HCT116 (cell line): ENCODE measurements around the gene SYTL4. TPM values are rescaled to one million over a fixed set of nuclear protein-coding genes. Genes with fewer than 3 reads are reported as not detected.

Experiments
- ATAC-seq: fragments of 200-7000 bp; cut with Tn5 transposase; 2 replicates; pipeline ENCODE4 v1.9.1; 2020; ENCODE audit warnings: mild to moderate bottlenecking, moderate library complexity
- BruUV-seq: library from RNA; stranded (reverse); fragments of 400-500 nt; replicated peaks from 2 replicates; lab custom pipeline; 2021; lab: Mats Ljungman, UMichigan
- CTCF ChIA-PET: fragments of 300-600 bp; sonication (Branson Sonifier 250); formaldehyde crosslinking; loops from one replicate; lab custom pipeline; 2021; ENCODE audit warnings: antibody characterized with exemption; lab: Charles Lee
- POLR2A ChIA-PET: fragments of 300-600, 350-600 bp; sonication (Branson Sonifier 250); formaldehyde crosslinking; loops from one replicate; lab custom pipeline; 2021; ENCODE audit warnings: antibody characterized with exemption; lab: Charles Lee
- RAD21 ChIA-PET, 2 experiments: fragments of 300-600 bp; sonication (Branson Sonifier 250); formaldehyde crosslinking; loops; one replicate each; lab custom pipeline; 2023; ENCODE audit warnings: low total read pairs in 2 of 2; ENCODE audit not compliant: uncharacterized antibody in 2 of 2, unreplicated experiment in 2 of 2, low non-redundant PET in 1 of 2; lab: Charles Lee
- DNase-seq: peaks from one replicate; pipeline ENCODE4 v3.0.0-alpha.2; 2010; ENCODE audit warnings: low read depth, low spot score
- H2AFZ ChIP-seq: fragments of 200-600 bp; shearing (Covaris generic), sonication (generic); 2 replicates; pipeline ENCODE4 v1.6.1; 2017; ENCODE audit warnings: low read depth, mixed run types, mixed read lengths, antibody characterized with exemption, low read length; ENCODE audit not compliant: poor library complexity, severe bottlenecking
- H3K27ac ChIP-seq: 2 replicates; pipeline ENCODE4 v1.5.1; 2012; ENCODE audit warnings: low read depth, low read length
- H3K27me3 ChIP-seq: fragments of 200-600 bp; sonication (generic); 2 replicates; pipeline ENCODE4 v1.6.1; 2016; ENCODE audit warnings: mixed run types, low read length, mixed read lengths; ENCODE audit not compliant: insufficient read depth
- H3K36me3 ChIP-seq, 2 experiments: fragments of 200-500 bp in 1 of 2; fragments of 200-600 bp in 1 of 2; sonication (Bioruptor generic) in 1 of 2; sonication (generic) in 1 of 2; 2 replicates each; pipeline versions ENCODE4 v1.5.1 to v1.6.1; 2014 to 2016; ENCODE audit warnings: low read length in 2 of 2, inconsistent platforms in 1 of 2, mixed read lengths in 1 of 2, mixed run types in 1 of 2; ENCODE audit not compliant: insufficient read depth in 2 of 2, control insufficient read depth in 1 of 2
- H3K4me1 ChIP-seq, 2 experiments: fragments of 200-600 bp in 1 of 2; sonication (generic) in 1 of 2; 2 replicates each; pipeline versions ENCODE4 v1.5.1 to v1.6.1; 2012 to 2017; ENCODE audit warnings: low read length in 2 of 2, inconsistent platforms in 1 of 2, mild to moderate bottlenecking in 1 of 2, mixed read lengths in 1 of 2, mixed run types in 1 of 2, moderate library complexity in 1 of 2; ENCODE audit not compliant: insufficient read depth in 2 of 2, control insufficient read depth in 1 of 2
- H3K4me2 ChIP-seq: fragments of 200-600 bp; sonication (generic); 2 replicates; pipeline ENCODE4 v1.6.1; 2017; ENCODE audit warnings: mixed run types, low read length, mixed read lengths
- H3K4me3 ChIP-seq, 2 experiments: fragments of 200-600 bp in 1 of 2; sonication (generic) in 1 of 2; replicated peaks in 1 of 2; 2 replicates each; pipeline ENCODE4 v1.5.1; 2011 to 2016; ENCODE audit warnings: low read length in 2 of 2, control low read depth in 1 of 2, low read depth in 1 of 2, mild to moderate bottlenecking in 1 of 2, mixed read lengths in 1 of 2, mixed run types in 1 of 2
- H3K79me2 ChIP-seq: fragments of 200-600 bp; sonication (generic); 2 replicates; pipeline ENCODE4 v1.6.1; 2017; ENCODE audit warnings: mild to moderate bottlenecking, mixed run types, low read length, moderate library complexity, mixed read lengths; ENCODE audit not compliant: insufficient read depth
- H3K9ac ChIP-seq: fragments of 200-600 bp; sonication (generic); 2 replicates; pipeline ENCODE4 v1.6.1; 2016; ENCODE audit warnings: low read length, mixed read lengths
- H3K9me2 ChIP-seq: fragments of 200-600 bp; sonication (generic), shearing (Covaris generic); 2 replicates; pipeline ENCODE4 v1.6.1; 2017; ENCODE audit warnings: mixed run types, mild to moderate bottlenecking, moderate library complexity; ENCODE audit not compliant: insufficient read depth
- H3K9me3 ChIP-seq, 2 experiments: fragments of 200-500 bp in 1 of 2; fragments of 200-600 bp in 1 of 2; sonication (Bioruptor generic) in 1 of 2; sonication (generic) in 1 of 2; 2 replicates each; pipeline ENCODE4 v1.6.1; 2014 to 2017; ENCODE audit warnings: low read length in 2 of 2, mixed read lengths in 2 of 2, inconsistent platforms in 1 of 2, low read depth in 1 of 2, mild to moderate bottlenecking in 1 of 2, mixed run types in 1 of 2, moderate library complexity in 1 of 2; ENCODE audit not compliant: control insufficient read depth in 1 of 2, insufficient read depth in 1 of 2
- H4K20me1 ChIP-seq: fragments of 200-600 bp; sonication (generic), shearing (Covaris generic); 2 replicates; pipeline ENCODE4 v1.6.1; 2017; ENCODE audit warnings: mixed run types, mild to moderate bottlenecking, moderate library complexity; ENCODE audit not compliant: insufficient read depth
- CEBPB ChIP-seq: IDR thresholded peaks from 2 replicates; pipeline ENCODE4 v1.6.1; 2012; ENCODE audit warnings: low read depth
- EGR1 ChIP-seq: IDR thresholded peaks from 2 replicates; pipeline ENCODE4 v1.6.1; 2012; ENCODE audit warnings: low read depth
- ELF1 ChIP-seq: IDR thresholded peaks from 2 replicates; pipeline ENCODE4 v1.6.1; 2012; ENCODE audit warnings: low read depth, borderline replicate concordance
- EZH2 ChIP-seq: fragments of 200-600 bp; sonication (generic); IDR thresholded peaks from 2 replicates; pipeline ENCODE4 v1.6.1; 2017; ENCODE audit warnings: antibody characterized with exemption, mixed run types
- FOSL1 ChIP-seq: IDR thresholded peaks from 2 replicates; pipeline ENCODE4 v1.6.1; 2012; ENCODE audit warnings: low read depth
- POLR2A ChIP-seq: IDR thresholded peaks from 2 replicates; pipeline ENCODE4 v1.7.0; 2011; ENCODE audit warnings: borderline replicate concordance; ENCODE audit not compliant: insufficient read depth, insufficient read length; ENCODE audit errors: extremely low read depth
- POLR2AphosphoS5 ChIP-seq: IDR thresholded peaks from 2 replicates; pipeline ENCODE4 v1.6.1; 2011; ENCODE audit warnings: mild to moderate bottlenecking, low read depth, low read length, moderate library complexity
- SIN3A ChIP-seq: IDR thresholded peaks from 2 replicates; pipeline ENCODE4 v1.6.1; 2012; ENCODE audit warnings: low read depth
- YY1 ChIP-seq: IDR thresholded peaks from 2 replicates; pipeline ENCODE4 v1.6.1; 2011; ENCODE audit warnings: low read length, low read depth, moderate library complexity, mild to moderate bottlenecking; ENCODE audit not compliant: insufficient replicate concordance; ENCODE audit errors: extremely low read depth
- ZNF274 ChIP-seq: fragments of 200-500 bp; sonication (Bioruptor generic); IDR thresholded peaks from 2 replicates; pipeline ENCODE4 v1.6.1; 2014; ENCODE audit warnings: mild to moderate bottlenecking, low read depth, low read length, inconsistent platforms
- intact Hi-C: fragments of 100-400 bp; cut with micrococcal nuclease; formaldehyde crosslinking; loops from 2 replicates; pipeline ENCODE4 v1.10.0; 2022
- total RNA-seq: library from RNA; stranded (reverse); gene quantifications from one replicate; pipeline ENCODE4 v1.2.1, GENCODE V29; 2021; ENCODE audit not compliant: unreplicated experiment
- TF ChIP-seq, protein P1 (sequence below), 3 experiments: fragments of 200-600 bp in 1 of 3; sonication (generic) in 1 of 3; IDR thresholded peaks in 2 of 3; conservative IDR thresholded peaks in 1 of 3; 2 replicates each; pipeline ENCODE4 v1.5.1; 2012 to 2017; ENCODE audit warnings: low read depth in 2 of 3, low read length in 2 of 3, antibody characterized with exemption in 1 of 3, borderline replicate concordance in 1 of 3, control low read depth in 1 of 3, mild to moderate bottlenecking in 1 of 3, mixed read lengths in 1 of 3, mixed run types in 1 of 3, moderate library complexity in 1 of 3; ENCODE audit not compliant: insufficient read depth in 1 of 3
- TF ChIP-seq, protein P2 (sequence below): IDR thresholded peaks from 2 replicates; pipeline ENCODE4 v1.6.1; 2012
- TF ChIP-seq, protein P3 (sequence below): IDR thresholded peaks from 2 replicates; pipeline ENCODE4 v1.6.1; 2011; ENCODE audit warnings: mild to moderate bottlenecking, low read length, moderate library complexity; ENCODE audit not compliant: insufficient replicate concordance; ENCODE audit errors: extremely low read depth
- TF ChIP-seq, protein P4 (sequence below): IDR thresholded peaks from 2 replicates; pipeline ENCODE4 v1.6.1; 2012; ENCODE audit warnings: low read depth

SYTL4 gene
- total RNA-seq, 1 experiment from 2014 or later, result 8.8 TPM

DNA sequence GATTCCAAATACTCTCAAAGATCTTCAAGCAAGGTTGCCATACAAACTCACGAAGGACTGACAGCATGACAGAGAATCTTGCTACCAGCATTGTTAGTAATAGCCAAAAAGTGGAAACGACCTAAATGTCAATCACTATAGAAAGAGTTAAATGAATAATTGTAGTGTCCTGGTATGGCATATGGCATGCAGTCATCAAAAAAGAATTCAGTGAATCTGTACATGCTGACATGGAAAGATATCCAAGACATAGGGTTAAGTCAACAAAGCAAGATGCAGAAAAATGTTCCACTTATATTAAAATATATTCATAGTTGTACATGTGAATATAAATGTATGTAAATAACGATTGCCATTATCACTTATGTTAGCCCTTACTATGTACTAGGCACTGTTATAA lies 50.3 kb downstream of the SYTL4 start:
- Histone ChIP-seq H3K9me3 (no peaks in the 10 kb centered on the region), H4K20me1 (no peaks in the 10 kb centered on the region), H3K9ac (no peak overlapping the region), H3K79me2 (no peaks in the 10 kb centered on the region), H3K27ac (no peak overlapping the region), H3K4me2 (no peak overlapping the region), H3K9me2 (no peaks in the 10 kb centered on the region), H3K4me3 (no peak overlapping the region), H3K27me3 (no peaks in the 10 kb centered on the region), H3K4me1 (no peaks in the 10 kb centered on the region), H3K36me3 (no peaks in the 10 kb centered on the region; a peak in 1 of 4 replicates), H2AFZ (no peak overlapping the region)
- RAD21 ChIA-PET, result no interaction called here
- CTCF ChIA-PET, result no interaction called here
- BruUV-seq, result no TSS peak
- POLR2A ChIA-PET, result no interaction called here
- DNase-seq, result no peak
- intact Hi-C loops, result loop anchor here (10.0 kb wide), 1 partner anchor 603 kb away; no protein-coding TSS in a partner anchor
- no peak for ATAC-seq
- TF ChIP-seq CEBPB, result no peak
- TF ChIP-seq POLR2A, result no peak
- no peak for TF ChIP-seq SIN3A
- TF ChIP-seq EZH2, result no peak
- TF ChIP-seq, protein P1, sequence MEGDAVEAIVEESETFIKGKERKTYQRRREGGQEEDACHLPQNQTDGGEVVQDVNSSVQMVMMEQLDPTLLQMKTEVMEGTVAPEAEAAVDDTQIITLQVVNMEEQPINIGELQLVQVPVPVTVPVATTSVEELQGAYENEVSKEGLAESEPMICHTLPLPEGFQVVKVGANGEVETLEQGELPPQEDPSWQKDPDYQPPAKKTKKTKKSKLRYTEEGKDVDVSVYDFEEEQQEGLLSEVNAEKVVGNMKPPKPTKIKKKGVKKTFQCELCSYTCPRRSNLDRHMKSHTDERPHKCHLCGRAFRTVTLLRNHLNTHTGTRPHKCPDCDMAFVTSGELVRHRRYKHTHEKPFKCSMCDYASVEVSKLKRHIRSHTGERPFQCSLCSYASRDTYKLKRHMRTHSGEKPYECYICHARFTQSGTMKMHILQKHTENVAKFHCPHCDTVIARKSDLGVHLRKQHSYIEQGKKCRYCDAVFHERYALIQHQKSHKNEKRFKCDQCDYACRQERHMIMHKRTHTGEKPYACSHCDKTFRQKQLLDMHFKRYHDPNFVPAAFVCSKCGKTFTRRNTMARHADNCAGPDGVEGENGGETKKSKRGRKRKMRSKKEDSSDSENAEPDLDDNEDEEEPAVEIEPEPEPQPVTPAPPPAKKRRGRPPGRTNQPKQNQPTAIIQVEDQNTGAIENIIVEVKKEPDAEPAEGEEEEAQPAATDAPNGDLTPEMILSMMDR (IDR thresholded peaks at IDR 0.05 in 2 of 3, conservative IDR thresholded peaks at IDR 0.05 in 1 of 3; ENCODE audit: borderline replicate concordance in 1 of 3, insufficient read depth in 1 of 3, low read depth in 2 of 3, low read length in 2 of 3), result no peak
- TF ChIP-seq, protein P2, sequence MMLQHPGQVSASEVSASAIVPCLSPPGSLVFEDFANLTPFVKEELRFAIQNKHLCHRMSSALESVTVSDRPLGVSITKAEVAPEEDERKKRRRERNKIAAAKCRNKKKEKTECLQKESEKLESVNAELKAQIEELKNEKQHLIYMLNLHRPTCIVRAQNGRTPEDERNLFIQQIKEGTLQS, result no peak
- no peak for TF ChIP-seq ELF1
- TF ChIP-seq, protein P3, sequence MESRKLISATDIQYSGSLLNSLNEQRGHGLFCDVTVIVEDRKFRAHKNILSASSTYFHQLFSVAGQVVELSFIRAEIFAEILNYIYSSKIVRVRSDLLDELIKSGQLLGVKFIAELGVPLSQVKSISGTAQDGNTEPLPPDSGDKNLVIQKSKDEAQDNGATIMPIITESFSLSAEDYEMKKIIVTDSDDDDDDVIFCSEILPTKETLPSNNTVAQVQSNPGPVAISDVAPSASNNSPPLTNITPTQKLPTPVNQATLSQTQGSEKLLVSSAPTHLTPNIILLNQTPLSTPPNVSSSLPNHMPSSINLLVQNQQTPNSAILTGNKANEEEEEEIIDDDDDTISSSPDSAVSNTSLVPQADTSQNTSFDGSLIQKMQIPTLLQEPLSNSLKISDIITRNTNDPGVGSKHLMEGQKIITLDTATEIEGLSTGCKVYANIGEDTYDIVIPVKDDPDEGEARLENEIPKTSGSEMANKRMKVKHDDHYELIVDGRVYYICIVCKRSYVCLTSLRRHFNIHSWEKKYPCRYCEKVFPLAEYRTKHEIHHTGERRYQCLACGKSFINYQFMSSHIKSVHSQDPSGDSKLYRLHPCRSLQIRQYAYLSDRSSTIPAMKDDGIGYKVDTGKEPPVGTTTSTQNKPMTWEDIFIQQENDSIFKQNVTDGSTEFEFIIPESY, result no peak
- TF ChIP-seq, protein P4, sequence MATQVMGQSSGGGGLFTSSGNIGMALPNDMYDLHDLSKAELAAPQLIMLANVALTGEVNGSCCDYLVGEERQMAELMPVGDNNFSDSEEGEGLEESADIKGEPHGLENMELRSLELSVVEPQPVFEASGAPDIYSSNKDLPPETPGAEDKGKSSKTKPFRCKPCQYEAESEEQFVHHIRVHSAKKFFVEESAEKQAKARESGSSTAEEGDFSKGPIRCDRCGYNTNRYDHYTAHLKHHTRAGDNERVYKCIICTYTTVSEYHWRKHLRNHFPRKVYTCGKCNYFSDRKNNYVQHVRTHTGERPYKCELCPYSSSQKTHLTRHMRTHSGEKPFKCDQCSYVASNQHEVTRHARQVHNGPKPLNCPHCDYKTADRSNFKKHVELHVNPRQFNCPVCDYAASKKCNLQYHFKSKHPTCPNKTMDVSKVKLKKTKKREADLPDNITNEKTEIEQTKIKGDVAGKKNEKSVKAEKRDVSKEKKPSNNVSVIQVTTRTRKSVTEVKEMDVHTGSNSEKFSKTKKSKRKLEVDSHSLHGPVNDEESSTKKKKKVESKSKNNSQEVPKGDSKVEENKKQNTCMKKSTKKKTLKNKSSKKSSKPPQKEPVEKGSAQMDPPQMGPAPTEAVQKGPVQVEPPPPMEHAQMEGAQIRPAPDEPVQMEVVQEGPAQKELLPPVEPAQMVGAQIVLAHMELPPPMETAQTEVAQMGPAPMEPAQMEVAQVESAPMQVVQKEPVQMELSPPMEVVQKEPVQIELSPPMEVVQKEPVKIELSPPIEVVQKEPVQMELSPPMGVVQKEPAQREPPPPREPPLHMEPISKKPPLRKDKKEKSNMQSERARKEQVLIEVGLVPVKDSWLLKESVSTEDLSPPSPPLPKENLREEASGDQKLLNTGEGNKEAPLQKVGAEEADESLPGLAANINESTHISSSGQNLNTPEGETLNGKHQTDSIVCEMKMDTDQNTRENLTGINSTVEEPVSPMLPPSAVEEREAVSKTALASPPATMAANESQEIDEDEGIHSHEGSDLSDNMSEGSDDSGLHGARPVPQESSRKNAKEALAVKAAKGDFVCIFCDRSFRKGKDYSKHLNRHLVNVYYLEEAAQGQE, result no peak
- TF ChIP-seq ZNF274, result no peak
- TF ChIP-seq FOSL1, result no peak
- TF ChIP-seq YY1, result no peak
- TF ChIP-seq POLR2AphosphoS5, result no peak
- TF ChIP-seq EGR1, result no peak
